ENCODE data around the gene TBCCD1. TPM values are rescaled to one million over a fixed set of nuclear protein-coding genes. Genes with fewer than 3 reads are reported as not detected.

Gene TBCCD1
- total and polyA plus RNA-seq, 2 of the 8 experiments (the other 6 are each of a cell fraction or from before 2014, with no cell fraction given), result 11.3 to 13.9 TPM

- no peak overlapping the region for H3K56ac ChIP-seq (replicated peaks; ENCODE audit: insufficient read length, low read depth, low read length)
- no peak overlapping the region for H3K4me2 ChIP-seq (ENCODE audit: insufficient read depth in 1 of 2, low read depth in 2 of 2, low read length in 2 of 2)
- no peak overlapping the region for H2BK12ac ChIP-seq (ENCODE audit: low read depth, low read length)
- H3K4me1 ChIP-seq (replicated peaks in 1 of 4; ENCODE audit: control insufficient read depth in 3 of 4, insufficient read depth in 4 of 4, low read length in 3 of 4), result no peaks in the 10 kb centered on the region
- no peak overlapping the region for H2BK120ac ChIP-seq (replicated peaks; ENCODE audit: low read depth, low read length)
- no peak overlapping the region for H2AK5ac ChIP-seq (ENCODE audit: low read depth, low read length)
- 86% methylated on average over 6 of the region's 6 CpGs; no CpG with 5 or more reads in 1 of the 2 experiments for WGBS, 2 experiments (ENCODE audit: extremely low coverage in 1 of 2, insufficient coverage in 1 of 2, insufficient read length in 1 of 2, insufficient replicate concordance in 2 of 2, low coverage in 1 of 2, low lambda C conversion rate in 2 of 2, missing lambda C conversion rate in 1 of 2)
- no peak overlapping the region for H3K4me3 ChIP-seq (ENCODE audit: extremely low read depth in 1 of 4, insufficient read depth in 2 of 4, low read depth in 3 of 4, low read length in 4 of 4)
- ChIA-PET POLR2A (ENCODE audit: partially characterized antibody) (interaction anchor here (1.0 to 8.4 kb wide), 2 partner anchors 10 to 202 kb away, joined by 5 to 57 read pairs; partner anchors contain the start of gene EIF4A2), CTCF (ENCODE audit: partially characterized antibody) (interaction anchor here (1.4 to 23.7 kb wide), 2 partner anchors 9 to 32 kb away, joined by 3 to 333 read pairs; partner anchors contain the start of gene AHSG)
- FAIRE-seq (no peak), DNase-seq (ENCODE audit: low read depth in 1 of 2, low spot score in 2 of 2) (no peak)
- no peaks in the 10 kb centered on the region for H3K79me1 ChIP-seq (ENCODE audit: low read depth, low read length)
- H2AFZ ChIP-seq (ENCODE audit: low read length), result no peak overlapping the region
- no peak overlapping the region for H4K5ac ChIP-seq (ENCODE audit: insufficient read length, low read depth, low read length)
- H2BK5ac ChIP-seq (ENCODE audit: low read depth, low read length), result no peak overlapping the region
- peaks cover 9 to 74% (median 45%) of the 10 kb centered on the region in 4 experiments for H3K36me3 ChIP-seq (ENCODE audit: control insufficient read depth in 2 of 4, insufficient read depth in 4 of 4, low read length in 3 of 4)
- H3K9me3 ChIP-seq (ENCODE audit: insufficient read depth in 2 of 2, low read depth in 1 of 2, low read length in 1 of 2), result no peaks in the 10 kb centered on the region
- no peak overlapping the region for H3K18ac ChIP-seq (ENCODE audit: extremely low read depth, low read length)
- H3K23ac ChIP-seq (ENCODE audit: insufficient read length), result no peak overlapping the region
- no peak overlapping the region for H2BK15ac ChIP-seq (ENCODE audit: low read length)
- H3K4ac ChIP-seq (replicated peaks; ENCODE audit: insufficient read length, low read depth, low read length), result no peak overlapping the region
- H4K8ac ChIP-seq (ENCODE audit: extremely low read depth, insufficient read depth, low read length), result no peak overlapping the region
- no peak overlapping the region for H4K91ac ChIP-seq (replicated peaks; ENCODE audit: insufficient read length, low read length)
- H3K14ac ChIP-seq (ENCODE audit: insufficient read length), result no peak overlapping the region
- H3K79me2 ChIP-seq (ENCODE audit: control insufficient read depth in 1 of 2, insufficient read depth in 2 of 2, low read length in 2 of 2), result no peaks in the 10 kb centered on the region
- no peaks in the 10 kb centered on the region; the same call in 1 of the 2 replicates for H3K23me2 ChIP-seq (ENCODE audit: low read depth, low read length)
- H3K27me3 ChIP-seq (replicated peaks in 1 of 4; ENCODE audit: control insufficient read depth in 3 of 4, extremely low read depth in 1 of 4, insufficient read depth in 3 of 4, low read length in 3 of 4), result no peaks in the 10 kb centered on the region
- TF ChIP-seq KDM4A (IDR thresholded peaks at IDR 0.05; ENCODE audit: low read depth, low read length, severe bottlenecking) (no peak), KDM1A (IDR thresholded peaks at IDR 0.05; ENCODE audit: borderline replicate concordance, low read length) (no peak)
- no peaks in the 10 kb centered on the region for H4K20me1 ChIP-seq (replicated peaks in 1 of 2; ENCODE audit: control insufficient read depth in 1 of 2, insufficient read depth in 2 of 2, low read length in 2 of 2)
- no peak overlapping the region for H3K9ac ChIP-seq (replicated peaks in 1 of 4; ENCODE audit: extremely low read depth in 1 of 4, low read depth in 3 of 4, low read length in 3 of 4)
- H2BK20ac ChIP-seq (ENCODE audit: low read length), result no peak overlapping the region
- no peak overlapping the region for H3K27ac ChIP-seq (ENCODE audit: low read depth, low read length)
Observed at GRCh38 chr3:186582541-186582940, 15.4 kb upstream of the TBCCD1 start.
